Measurements from ENCODE around the gene PEX10.
A peak's percentile ranks its signal among the peaks of the same experiment; 100 is the strongest.
"Not testable (repeated sequence)": the region's sequence is repeated elsewhere in the genome, so short reads cannot be mapped to it uniquely, and the experiment has no call there.

Gene PEX10

DNA sequence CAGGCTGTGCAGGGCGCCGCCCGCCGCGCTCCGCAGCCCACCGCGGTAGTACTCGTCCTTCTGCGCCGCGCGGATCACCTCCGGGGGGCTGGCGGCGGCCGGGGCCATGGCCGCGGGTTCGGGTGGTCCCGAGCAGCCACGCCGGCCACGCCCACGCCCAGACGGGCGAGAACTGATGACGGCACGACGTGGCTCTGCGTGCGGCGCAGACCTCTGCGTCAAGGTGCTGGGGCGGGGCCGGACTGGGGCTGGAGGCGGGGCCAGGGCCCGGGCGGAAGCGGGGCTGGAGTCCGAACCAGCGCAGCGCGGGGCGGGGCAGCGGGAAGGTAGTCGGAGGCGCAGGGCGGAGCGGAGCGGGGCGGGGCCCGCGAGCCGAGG is at the start of gene PEX10:
Gene PEX10 (minus strand): TSS at position 170 of the 378 bp plus-strand sequence. CDS start 62 bp downstream, at position 108.
- DNase-seq = peak; percentile 93

DNA sequence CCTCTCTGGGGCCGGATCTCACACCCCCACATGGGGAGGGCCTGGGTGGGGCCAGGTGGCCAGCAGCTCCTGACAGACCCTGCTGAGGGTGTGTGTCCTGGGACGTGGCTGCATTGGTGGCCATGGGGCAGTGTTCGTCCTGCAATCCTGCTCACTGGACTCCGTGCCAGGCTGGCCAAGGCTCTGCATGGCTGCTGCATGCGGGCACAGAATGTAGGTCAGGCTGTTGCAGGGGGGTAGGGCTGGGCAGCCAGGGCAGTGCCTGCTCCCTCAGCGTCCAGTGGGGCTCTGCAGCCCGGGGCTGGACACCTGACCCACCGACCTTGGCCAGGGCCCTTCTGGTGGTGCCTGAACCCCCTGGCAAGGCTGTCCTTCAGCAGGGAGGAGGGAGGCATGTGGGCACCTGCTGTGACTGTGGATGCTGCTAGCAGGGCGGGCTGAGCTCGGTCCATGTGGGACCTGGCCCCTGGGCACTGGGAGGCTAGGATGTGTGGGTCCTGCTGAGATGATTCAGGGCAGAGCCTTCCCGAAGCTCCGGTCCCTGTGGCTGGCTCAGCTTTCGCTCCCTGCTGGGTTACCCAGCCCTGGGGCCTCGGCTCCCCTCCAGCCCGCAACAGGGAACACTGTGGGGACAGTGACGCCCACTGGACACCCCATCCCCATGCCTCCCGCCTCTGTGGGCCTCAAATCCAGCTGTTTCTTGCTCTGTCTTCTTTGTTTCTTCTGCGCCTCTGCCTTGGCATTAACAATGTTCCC is 48.8 kb upstream of the PEX10 start:
- DNase-seq = no peak

DNA sequence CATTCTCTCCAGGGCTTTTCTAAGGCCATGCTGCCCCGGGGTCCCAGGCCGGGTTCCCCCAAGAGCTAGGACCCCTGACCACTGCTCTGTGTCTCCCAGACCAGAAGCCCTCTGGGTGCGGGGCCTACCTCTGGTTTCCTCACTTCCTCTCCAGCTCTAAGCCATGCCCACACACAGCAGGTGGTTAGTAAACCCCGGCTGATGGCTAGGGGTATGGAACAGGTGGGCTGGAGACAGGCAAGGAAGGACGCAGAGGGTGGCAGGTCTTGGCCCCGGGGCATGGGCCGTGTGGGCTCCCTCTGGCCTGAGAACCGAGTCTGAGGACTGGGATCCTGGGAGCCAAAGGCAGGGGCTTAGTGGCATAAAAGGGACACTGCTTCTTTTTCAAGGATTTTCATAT is 47.8 kb upstream of the PEX10 start:
- no peak for DNase-seq

DNA sequence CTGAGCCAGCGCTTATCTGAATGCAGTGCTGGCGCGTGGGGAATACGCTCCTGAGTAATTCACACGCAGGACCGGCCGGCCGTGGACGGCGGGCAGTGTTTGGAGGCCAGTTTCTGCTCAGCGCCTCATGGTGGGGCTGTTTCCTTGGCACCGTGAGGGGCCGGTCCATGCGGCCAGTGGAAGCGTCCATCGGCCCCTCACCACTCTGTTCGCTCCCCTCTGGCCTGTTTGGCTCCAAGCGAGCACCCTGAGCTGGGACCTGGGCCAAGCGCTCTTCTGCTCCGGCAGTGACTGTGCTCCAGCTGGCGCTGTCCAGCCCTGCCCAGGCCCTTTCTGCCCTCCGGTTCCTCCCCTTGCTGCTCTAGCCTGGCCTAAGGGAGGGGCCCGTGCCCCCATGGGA is 47.4 kb upstream of the PEX10 start:
- DNase-seq = no peak

DNA sequence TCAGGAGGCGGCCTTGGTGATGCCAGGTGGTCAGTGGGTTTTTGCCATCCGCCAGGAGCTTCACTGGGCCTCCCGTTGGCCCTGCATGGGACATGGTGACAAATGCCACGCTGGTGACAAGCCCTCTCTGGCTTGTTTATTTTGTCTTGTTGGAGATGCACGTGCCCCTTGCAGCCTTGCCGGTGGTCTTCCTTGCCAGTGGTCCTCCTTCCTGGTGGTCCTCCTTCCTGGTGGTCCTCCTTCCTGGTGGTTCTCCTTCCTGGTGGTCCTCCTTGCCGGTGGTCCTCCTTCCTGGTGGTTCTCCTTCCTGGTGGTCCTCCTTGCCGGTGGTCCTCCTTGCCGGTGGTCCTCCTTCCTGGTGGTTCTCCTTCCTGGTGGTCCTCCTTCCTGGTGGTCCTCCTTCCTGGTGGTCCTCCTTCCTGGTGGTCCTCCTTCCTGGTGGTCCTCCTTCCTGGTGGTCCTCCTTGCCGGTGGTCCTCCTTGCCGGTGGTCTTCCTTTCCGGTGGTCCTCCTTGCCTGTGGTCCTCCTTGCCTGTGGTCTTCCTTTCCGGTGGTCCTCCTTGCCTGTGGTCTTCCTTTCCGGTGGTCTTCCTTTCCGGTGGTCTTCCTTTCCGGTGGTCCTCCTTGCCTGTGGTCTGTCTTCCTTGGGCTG is 46.9 kb upstream of the PEX10 start:
- DNase-seq = not testable (repeated sequence)

DNA sequence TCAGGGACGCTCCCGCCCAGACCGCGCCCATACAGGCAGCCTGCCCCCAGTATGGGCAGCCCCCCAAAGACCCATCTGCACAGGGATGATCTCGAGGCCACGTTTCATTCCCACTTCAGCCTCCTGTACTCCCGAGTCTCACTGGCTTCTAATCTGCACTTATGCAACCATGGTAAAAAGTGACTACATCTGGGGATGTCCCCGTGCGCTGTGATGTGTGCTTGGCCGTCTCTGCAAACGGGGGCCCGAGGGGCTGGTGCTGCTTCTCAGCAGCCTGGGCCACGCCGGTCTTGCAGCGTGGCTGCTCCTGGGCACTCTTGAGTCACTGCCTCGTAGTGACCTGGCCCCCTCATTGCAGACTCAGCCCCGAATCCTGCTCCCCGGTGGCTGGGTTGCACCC is 46.3 kb upstream of the PEX10 start:
- no peak for DNase-seq

DNA sequence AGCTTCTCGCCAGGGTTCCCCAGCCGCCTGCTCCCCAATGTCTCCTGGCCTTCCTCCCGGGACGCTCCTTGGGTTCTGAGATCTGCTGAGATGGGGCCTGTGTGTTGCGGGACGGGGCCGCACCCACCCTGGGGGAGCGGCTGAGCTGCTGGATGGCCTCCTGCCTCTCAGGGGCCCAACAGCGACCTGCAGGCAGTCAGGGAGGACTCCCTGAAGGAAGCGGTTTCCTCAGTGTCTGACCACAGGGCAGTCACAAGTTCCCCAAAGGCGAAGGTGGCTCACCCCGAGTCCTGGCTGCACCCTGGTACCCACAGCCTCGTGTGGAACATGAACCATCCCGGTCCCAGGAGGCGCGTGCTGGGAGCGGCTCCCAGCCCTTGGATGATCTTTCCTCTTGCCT is 45.1 kb upstream of the PEX10 start:
- DNase-seq = no peak

DNA sequence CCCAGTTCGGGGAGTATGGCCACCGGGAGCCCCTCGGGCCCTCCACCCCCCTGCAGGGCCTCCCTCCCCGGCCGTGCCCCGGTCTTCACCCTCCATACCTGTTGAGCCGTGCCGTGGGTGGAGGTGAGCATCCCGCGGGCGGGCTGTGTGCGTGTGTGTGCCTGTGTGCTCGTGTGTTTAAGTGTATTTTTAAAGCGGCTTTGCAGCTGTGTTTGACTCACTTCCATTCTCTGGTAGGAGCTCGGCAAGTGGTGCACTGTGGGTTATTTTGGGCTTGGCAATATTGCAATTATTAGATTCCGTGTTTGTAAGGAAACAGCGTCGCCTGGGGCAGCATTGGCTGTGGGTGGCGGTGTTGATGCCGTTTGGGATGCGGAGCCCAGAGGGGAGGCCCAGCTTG is 43.4 kb upstream of the PEX10 start:
- no peak for DNase-seq

DNA sequence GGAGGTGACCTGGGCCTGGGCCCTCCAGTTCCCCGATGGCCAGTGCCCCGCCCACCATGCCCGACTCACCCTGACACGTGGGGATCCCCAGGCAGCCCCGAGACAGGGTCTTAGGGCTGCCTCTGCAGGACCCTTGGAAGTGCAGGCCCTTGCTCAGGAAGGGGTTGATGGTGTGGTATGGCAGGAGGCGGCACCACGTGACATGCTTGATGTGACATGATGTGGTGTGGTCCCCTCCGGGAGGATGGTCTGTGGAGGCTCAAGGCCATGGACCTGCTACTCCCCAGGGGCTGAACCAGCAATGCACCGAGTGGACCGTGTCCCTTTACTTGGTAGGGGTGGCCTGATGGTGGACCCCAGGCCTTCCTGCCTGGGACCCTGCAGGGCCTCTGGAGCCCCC is 41.9 kb upstream of the PEX10 start:
- no peak for DNase-seq

DNA sequence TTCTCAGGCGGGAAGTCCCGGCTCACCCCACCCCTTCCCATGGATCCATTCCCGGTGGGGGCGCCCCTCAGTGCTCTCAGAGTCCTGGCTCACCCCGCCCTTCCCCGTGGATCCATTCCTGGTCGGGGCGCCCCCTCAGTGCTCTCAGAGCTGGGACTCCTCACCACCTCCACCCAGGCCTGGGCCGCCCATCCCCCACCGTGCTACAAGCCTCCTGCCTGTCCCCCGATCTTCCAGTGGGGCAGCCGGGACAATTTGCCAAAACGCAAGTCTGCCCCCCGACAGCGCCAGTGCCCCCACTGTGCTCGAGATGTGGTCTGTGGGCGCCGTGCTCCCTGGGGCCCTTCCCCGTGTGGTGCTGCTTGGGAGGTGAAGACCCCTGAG is 40.6 kb upstream of the PEX10 start:
- DNase-seq = no peak

DNA sequence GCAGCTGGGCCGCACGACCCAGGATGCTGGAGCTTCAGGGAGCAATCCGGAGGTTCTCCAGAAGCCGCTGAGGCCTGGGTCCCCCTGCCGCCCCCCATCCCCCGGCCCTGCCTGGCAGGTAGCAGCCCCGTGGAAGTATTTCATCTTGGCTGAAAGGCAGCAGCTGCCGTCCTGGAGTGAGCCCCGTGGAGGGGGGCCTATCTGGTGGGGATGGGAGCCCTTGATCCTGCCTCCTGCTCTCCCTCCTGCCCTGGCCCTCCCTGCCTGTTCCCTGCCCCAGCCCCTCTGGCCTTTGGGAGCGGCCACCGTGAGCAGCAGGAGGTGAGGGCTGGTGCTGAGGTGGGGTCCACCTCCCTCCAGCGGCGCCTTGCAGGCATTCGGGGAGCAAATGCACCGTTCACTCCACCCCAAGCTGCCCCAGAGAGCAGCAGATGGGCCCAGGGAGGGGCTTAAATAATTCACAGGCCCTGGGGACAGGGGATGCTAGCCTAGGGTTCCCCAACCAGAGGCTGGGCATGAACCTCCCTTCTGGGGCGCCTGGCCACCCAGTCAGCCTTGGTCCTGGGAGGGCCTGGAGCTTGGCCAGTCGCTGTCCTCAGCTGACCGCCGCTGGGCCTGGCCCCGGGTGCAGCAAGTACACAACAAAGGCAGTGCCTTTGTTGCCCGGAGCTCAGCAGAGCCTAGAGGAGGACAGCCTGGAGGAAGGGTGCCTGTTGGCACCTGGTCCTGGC is 40.0 kb upstream of the PEX10 start:
- DNase-seq = no peak

DNA sequence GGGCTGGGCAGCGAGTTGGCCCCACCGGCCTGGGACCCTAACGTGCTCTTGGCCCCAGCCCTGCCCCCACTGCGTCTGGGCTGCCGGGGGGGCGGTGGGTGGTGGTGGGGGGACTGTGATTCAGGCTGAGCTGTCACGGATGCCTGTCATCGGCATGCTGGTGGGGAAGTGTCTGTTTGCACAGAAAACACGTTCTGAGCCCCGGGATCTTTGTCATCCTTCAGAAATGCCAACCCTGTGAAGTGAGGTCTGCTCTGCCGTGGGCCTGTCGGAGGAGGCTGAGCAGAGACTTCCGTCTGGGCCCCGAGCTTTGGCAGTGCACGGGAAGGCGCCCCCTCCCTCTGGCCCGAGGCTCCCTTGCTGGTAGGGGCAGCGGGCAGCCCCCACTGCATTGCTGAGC is 39.4 kb upstream of the PEX10 start:
- DNase-seq = no peak

DNA sequence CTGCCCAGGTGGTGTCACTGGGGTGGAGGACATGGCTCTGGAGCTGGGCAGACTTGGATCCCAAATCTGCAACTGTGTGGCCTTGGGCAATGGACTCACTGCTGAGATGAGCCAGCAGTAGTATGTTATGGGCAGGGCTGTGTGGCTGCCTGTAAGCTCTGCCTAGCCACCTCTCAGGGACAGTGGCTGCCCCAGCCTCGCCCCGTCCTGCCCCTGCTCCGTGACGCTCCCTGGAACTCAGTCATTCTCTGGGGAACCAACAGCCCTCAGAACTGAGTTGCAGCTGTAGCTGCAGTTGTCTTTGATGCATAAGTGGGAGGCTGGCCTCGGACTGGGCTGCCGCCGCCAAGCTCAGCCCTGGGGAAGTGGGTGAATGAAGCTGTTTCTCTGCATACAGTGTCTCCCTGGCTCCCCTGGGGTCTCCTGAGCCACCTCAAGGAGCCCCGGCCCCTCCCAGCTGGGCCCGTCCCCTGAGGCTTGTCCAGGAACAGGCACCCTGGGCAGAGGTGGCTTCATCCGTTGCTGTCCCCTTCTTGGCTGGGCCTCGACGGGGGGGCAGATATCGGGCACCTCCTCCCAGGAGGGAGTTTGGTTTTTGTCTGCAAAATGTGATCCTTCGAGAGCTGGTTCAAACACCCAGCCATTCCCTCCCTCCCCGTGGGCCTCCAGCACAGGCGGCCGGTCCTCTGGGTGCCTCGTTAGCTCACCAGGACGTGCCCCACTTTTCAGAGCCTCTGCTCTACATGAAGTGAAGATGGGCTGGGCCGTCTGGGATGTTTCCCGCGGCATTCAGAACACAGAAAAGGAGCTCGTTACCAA is 37.5 kb upstream of the PEX10 start:
- DNase-seq = no peak

DNA sequence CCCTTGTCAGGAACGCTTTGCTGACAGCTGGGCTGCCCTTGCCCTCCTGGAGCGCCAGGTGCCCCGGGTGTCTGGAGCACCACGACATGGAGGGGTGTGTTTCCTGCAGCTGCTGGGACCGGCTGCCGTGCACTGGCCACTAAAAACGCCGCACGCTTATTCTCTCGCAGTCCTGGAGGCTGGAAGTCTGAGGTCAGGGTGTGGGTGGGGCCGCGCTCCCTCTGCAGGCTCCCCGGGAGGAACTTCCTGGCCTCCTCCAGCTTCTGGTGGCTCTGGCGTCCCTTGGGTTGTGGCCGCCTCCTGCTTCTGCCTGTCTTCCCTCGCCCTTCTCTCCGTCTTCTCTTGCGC is 35.7 kb upstream of the PEX10 start:
- DNase-seq = no peak

DNA sequence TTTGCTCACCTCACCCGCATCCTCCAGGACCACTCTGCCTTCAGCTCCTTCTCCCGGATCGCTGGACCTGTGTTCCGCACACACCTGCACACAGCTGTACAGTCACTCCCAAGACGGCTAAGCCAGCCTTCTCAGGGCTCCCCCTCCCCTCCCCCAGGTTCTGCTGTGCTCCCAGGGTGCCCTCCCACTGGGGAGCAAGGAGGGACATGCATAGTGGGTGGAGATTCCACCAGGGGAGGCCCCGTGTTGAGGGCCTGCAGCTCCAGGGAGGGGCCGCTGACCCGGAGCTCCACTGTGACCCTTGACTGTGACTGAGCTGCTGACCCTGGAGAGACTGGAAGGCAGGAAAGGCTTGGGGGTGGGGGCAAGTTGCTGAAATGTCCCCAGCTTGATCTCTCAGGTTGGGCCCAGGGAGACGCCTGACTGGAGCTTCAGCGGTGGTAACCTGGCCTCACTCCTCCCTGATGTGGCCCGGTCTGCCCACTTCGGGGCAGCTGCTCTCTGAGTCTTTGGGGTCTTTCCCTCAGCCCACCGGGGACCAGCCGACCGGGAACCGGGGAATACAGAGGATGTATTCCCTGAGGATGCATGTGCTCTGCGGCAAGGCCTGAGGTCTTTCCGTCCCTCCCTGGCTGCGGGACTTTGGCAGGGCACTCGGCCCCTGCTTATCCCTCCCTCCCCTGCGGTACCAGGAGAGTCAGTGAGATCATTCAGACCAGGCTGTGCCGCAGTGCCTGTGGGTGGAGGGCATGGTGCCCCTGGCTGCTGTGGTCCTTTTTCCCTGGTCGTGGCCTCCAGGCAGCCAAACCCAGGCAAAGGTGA is 35.1 kb upstream of the PEX10 start:
- DNase-seq = no peak

DNA sequence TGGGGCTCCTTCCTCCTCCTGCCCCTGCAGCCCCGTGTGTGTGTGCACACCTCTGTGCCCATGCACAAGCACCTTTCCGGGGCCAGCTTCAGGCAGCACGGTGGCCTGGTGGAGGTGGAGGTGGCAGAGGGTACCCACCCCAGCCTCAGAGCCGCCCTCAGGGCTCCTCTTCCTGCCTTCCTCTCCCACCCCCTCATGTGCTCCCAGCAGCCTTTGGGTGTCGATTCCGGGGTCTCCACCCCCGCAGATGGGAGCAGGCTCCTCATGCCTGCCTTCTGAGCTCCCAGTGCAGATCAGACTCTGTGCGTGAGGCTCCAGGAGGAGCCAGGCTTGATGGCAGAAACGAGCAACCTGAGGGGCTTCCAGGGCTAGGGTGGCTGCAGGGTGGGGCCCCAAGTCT is 34.5 kb upstream of the PEX10 start:
- DNase-seq = no peak

DNA sequence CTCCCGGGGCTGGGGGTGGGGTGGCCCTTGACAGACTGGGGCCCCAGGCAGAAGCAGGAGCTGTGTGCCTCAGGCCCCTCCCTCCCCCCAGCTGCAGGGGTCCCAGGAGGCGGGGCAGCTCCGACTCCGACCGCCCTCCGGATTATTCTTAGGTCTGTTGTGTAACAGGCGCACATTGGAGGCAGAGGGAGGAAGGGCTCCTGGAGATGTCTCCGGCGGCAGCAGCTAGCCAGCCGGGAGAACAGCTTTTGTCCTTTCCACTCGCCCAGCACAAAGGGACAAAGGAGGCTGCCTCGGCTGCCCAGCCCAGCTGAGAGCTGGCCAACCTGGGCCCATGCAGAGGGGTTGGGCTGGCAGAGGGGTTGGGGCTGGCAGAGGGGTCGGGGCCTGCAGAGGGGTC is 34.0 kb upstream of the PEX10 start:
- DNase-seq = no peak

DNA sequence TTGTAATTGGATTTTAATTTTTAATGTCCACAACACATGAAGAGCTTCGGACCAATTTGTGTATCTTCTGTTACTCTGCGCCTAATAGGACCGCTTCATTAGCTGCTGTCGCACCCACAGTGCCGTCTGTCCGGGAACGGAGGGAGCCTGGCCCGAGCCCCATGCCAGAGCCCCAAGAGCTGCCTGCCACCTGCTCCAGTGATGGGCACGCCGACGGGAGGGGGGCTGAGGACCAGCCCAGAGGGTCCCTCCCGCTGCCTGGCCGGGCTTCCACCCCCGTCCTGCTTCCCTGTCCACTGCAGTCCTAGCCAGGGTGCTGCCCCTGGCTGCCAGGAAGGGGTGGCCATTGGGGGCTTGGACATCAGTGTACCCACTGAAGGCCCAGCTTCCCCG is 33.5 kb upstream of the PEX10 start:
- DNase-seq = no peak

DNA sequence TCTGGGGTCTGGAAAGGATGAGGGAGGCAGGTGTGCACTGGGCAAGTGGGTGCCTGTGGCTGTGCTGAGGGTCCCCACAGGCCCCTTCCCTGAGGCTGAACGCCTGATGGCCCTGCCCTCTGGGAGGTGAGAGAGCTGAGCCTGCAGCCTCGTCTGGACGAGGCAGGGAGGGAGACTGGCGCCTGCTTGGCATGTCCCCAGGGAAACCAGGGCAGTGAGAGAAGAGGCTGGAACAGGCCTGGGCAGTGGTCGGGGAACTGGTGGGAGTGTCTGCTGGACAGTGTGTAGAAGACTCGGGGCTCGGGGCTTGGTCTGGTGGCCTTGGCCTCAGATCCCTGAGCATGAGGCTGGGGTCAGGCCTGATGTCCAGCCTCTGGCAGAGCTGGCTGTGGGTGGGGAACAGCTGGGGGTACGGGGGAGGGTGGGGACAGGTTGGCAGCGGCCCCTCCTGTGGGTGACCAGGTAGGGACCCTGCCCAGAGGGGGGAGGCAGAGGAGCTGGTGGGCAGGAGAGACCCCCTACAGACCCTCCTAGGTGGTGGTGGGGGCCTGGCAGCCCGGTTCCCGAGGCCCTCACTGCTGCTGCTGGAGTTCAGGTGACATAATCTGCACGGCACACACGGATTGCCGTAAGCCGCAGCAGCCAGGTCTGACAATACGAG is 32.9 kb upstream of the PEX10 start:
- no peak for DNase-seq

DNA sequence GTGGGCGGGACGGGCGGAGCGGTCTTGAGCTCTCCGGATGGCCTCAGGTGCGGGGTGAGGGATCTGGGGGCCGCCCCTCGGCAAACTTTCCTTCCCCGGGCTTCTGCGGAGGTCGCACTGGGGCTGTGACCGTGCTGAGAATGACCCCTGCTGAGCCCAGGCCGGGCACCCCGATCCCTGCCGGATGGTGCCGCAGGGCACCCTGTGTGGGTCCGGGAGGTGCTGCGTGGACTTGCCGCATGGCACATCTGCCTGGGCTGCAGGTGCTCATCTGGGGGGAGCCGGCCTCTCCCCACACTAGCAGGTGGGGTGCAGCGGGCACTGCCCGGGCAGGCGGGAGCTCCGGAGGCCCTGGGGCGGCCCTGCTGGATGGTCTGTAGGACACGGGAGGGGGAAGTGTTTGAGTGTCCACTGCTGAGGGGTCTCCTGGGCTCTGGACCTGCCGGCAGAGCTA is 31.8 kb upstream of the PEX10 start:
- no peak for DNase-seq

DNA sequence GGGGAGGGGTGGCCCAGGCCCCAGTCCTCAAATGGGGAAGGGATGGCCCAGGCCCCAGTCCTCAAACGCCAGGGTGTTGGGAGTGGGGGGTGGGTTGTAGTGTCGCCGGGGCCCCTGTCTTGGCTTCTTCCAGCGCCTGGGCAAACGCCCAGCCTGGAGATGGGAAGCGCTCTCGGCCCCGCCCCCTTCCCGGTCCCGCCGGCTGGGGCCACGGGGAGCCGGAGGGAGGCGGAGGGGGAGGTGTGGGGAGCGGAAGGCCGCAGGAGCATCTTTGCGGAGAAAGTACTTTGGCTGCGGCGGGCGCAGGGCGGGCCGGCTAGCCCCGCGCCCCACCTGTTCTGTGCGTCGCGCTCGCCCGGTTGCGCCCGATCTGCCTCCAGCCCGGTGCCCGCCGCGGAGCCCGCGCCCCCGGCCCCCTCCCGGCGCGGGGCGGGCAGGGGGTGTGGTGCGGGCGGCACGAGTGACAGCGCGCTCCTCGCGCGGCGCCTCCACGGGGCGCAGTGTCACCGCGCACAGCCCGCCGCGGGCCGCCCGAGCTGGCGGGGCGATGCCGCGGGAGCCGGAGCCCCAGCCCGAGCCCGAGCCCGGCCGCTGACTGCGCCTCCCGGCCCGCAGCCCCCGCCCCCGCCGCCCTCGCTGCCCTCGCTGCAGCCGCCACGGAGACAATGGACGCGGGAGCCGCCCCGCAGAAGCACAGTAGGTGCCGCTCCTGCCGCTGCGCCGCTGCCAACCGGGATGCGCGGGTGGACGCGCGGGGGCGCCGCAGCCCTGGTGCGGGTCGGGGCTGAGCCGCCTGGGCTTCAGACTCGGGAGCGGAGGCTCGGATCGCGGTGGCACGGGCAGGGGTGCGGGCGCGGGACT is 31.1 kb upstream of the PEX10 start:
- no peak for DNase-seq
